Measurements from ENCODE around the gene KCNB1.

KCNB1 gene

GRCh38 chr20:49466114-49466912, 16.2 kb downstream of the KCNB1 start:
- H3K4me3 ChIP-seq (replicated peaks; ENCODE audit: low read depth, low read length): no peak overlapping the region
- no peak for DNase-seq (ENCODE audit: extremely low read depth, low read depth)
- no peak for TF ChIP-seq CTCF (IDR thresholded peaks at IDR 0.05; ENCODE audit: low read depth, low read length, missing control alignments)

- DNase-seq (ENCODE audit: extremely low read depth, low read depth): no peak
- no peak overlapping the region for H3K4me3 ChIP-seq (replicated peaks; ENCODE audit: low read depth, low read length)
- no peak for TF ChIP-seq CTCF (IDR thresholded peaks at IDR 0.05; ENCODE audit: low read depth, low read length, missing control alignments)
Measured at GRCh38 chr20:49464556-49464955, 17.9 kb downstream of the KCNB1 start.

- H3K4me3 ChIP-seq (replicated peaks; ENCODE audit: low read depth, low read length): no peak overlapping the region
- TF ChIP-seq CTCF (IDR thresholded peaks at IDR 0.05; ENCODE audit: low read depth, low read length, missing control alignments): no peak
- no peak for DNase-seq (ENCODE audit: extremely low read depth, low read depth)
Measured at GRCh38 chr20:49462626-49463025, 19.8 kb downstream of the KCNB1 start.

- H3K4me3 ChIP-seq (replicated peaks; ENCODE audit: low read depth, low read length): no peak overlapping the region
- TF ChIP-seq CTCF (IDR thresholded peaks at IDR 0.05; ENCODE audit: low read depth, low read length, missing control alignments): no peak
- DNase-seq (ENCODE audit: extremely low read depth, low read depth): no peak
Measured at GRCh38 chr20:49461894-49462620, 20.4 kb downstream of the KCNB1 start.

GRCh38 chr20:49460916-49461315, 21.6 kb downstream of the KCNB1 start:
- no peak for TF ChIP-seq CTCF (IDR thresholded peaks at IDR 0.05; ENCODE audit: low read depth, low read length, missing control alignments)
- no peak overlapping the region for H3K4me3 ChIP-seq (replicated peaks; ENCODE audit: low read depth, low read length)
- no peak for DNase-seq (ENCODE audit: extremely low read depth, low read depth)

GRCh38 chr20:49460131-49460530, 22.3 kb downstream of the KCNB1 start:
- TF ChIP-seq CTCF (IDR thresholded peaks at IDR 0.05; ENCODE audit: low read depth, low read length, missing control alignments): no peak
- no peak overlapping the region for H3K4me3 ChIP-seq (replicated peaks; ENCODE audit: low read depth, low read length)
- no peak for DNase-seq (ENCODE audit: extremely low read depth, low read depth)

Data from HFF-Myc (cell line).